Testis (tissue), 2 donors: Measurements from ENCODE around the gene LRP1.

Experiments
- CTCF ChIP-seq, 3 experiments: fragments of 450-650 bp in 2 of 3; fragments of 200-600 bp in 1 of 3; sonication (generic) in 1 of 3; IDR thresholded peaks; one replicate each; pipeline ENCODE4 v1.5.1; 2016 to 2019; ENCODE audit warnings: antibody characterized with exemption in 3 of 3, mild to moderate bottlenecking in 2 of 3, moderate library complexity in 1 of 3
- POLR2A ChIP-seq: fragments of 450-650 bp; IDR thresholded peaks from one replicate; pipeline ENCODE4 v1.6.1; 2017; ENCODE audit warnings: antibody characterized with exemption, mild to moderate bottlenecking, moderate library complexity

- TF ChIP-seq CTCF (IDR thresholded peaks at IDR 0.05) (no peak), POLR2A (no peak)
These were observed 114.0 kb downstream of the LRP1 start for GRCh38 chr12:57242329-57242690.
